Stimulated activated naive CD8-positive, alpha-beta T cell treated with anti-CD3 and anti-CD28 coated beads, Interleukin-15, amount 100 ng/mL, for 72 hours (primary cell): ENCODE results near the gene TMEM88.
A peak's percentile ranks its signal among the peaks of the same experiment; 100 is the strongest.

Experiments
- ATAC-seq: fragments of 150-1000 bp; cut with Tn5 transposase; 2 replicates; pipeline ENCODE4 v1.10.0; 2021; ENCODE audit warnings: mild to moderate bottlenecking, moderate library complexity
- DNase-seq, 2 donors: peaks; one replicate each; pipeline ENCODE4 v3.0.0; 2021 to 2022
- H3K27ac Mint-ChIP-seq, 2 donors: one replicate each; pipeline ENCODE4 v1.8.0; 2022; ENCODE audit warnings: mild to moderate bottlenecking in 2 of 2, mixed read lengths in 2 of 2, moderate library complexity in 2 of 2
- H3K27me3 Mint-ChIP-seq: one replicate; pipeline ENCODE4 v1.8.0; 2022; ENCODE audit warnings: mixed read lengths
- H3K4me1 Mint-ChIP-seq: one replicate; pipeline ENCODE4 v1.8.0; 2022; ENCODE audit warnings: mild to moderate bottlenecking, mixed read lengths
- H3K4me3 Mint-ChIP-seq, 2 donors: one replicate each; pipeline ENCODE4 v1.8.0; 2022; ENCODE audit warnings: mild to moderate bottlenecking in 2 of 2, mixed read lengths in 2 of 2, moderate library complexity in 1 of 2
- H3K9me3 Mint-ChIP-seq, 2 donors: one replicate each; pipeline ENCODE4 v1.8.0; 2022; ENCODE audit warnings: mixed read lengths in 2 of 2

The TMEM88 gene

DNA sequence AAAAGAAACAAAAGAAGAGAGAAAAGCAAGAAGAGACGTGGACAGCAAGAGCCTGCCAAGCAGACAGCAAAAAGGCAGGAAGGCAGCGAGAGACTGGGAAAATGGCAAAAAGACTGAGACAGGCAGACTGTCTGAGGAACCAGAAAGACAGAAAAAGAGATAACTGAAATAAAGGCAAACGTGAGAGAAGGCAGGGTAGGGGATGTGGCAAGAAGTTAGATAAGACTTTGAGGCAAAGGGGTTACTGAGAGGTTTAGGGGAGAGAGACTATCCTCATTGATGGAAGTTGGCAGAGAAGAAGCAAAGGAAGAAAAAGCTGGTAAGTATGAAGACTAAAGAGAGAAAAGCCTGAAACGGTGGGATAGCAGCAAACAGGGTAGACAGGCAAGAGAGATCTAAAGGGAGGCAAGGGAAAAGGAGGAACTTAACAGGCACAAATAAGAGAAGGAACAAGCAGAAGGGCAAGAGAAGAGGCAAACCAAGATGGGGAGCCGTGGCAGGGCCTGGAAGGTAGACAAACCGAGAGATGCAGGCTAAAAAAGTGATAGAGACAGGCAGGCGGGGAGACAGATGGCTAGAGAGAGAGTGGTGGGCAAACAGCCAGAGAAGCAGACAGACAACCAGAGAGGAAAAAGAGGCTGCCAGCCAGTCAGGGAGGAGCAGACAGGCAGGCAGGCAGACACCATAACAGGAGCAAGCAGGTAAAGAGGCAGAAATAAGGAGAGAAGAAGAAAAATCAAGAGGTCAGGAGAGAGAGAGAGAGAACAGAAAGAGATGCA is 26.6 kb downstream of the TMEM88 start:
- no peaks in the 10 kb centered on the region for H3K9me3 Mint-ChIP-seq
- H3K4me1 Mint-ChIP-seq: peaks cover 6% of the 10 kb centered on the region
- no peak overlapping the region for H3K27ac Mint-ChIP-seq
- ATAC-seq (no peak), DNase-seq (no peak)
- H3K4me3 Mint-ChIP-seq: no peak overlapping the region
- H3K27me3 Mint-ChIP-seq: no peaks in the 10 kb centered on the region

DNA sequence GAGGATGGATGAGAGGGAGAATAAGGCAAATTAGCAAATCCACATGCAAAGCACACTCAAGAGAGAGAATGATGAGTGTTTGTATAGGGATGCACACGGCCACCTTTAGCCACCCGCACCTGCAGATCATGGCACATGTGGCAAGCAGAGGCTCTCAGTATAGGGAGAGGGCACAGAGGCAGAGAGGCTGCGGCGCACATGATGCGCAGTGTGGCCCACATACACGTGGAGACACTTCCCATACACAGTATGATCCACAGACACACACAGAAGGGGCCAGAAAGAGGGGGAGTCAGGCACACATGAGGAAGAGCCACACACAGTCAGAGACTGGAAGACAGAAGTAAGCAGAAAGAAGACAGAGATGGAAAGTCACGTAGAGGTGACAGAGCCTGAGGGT is 27.2 kb downstream of the TMEM88 start:
- Mint-ChIP-seq H3K4me3 (no peak overlapping the region), H3K9me3 (no peaks in the 10 kb centered on the region), H3K27ac (no peak overlapping the region), H3K27me3 (no peaks in the 10 kb centered on the region), H3K4me1 (peaks cover 7% of the 10 kb centered on the region)
- no peak for DNase-seq
- ATAC-seq: no peak

DNA sequence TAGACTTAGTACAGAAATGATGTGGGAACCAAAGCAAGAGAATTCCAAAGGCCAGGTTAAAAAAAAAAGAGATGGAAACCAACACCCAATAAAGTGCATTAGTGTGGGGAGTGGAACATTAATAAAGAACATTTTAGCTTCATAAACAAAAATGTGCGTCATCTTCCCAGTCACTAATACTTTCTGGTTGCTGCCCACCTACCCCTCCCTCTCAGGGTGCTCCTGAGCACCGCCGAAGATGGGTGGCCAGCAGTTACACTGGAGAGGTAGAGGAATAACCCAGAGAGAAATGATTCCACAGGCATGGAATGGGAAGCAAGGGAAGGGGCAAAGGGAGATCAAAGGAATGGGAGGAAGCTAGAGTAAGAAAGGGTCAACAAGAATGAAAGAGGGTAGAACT is 27.8 kb downstream of the TMEM88 start:
- Mint-ChIP-seq H3K27ac (no peak overlapping the region), H3K4me3 (no peak overlapping the region)
- no peak for DNase-seq

DNA sequence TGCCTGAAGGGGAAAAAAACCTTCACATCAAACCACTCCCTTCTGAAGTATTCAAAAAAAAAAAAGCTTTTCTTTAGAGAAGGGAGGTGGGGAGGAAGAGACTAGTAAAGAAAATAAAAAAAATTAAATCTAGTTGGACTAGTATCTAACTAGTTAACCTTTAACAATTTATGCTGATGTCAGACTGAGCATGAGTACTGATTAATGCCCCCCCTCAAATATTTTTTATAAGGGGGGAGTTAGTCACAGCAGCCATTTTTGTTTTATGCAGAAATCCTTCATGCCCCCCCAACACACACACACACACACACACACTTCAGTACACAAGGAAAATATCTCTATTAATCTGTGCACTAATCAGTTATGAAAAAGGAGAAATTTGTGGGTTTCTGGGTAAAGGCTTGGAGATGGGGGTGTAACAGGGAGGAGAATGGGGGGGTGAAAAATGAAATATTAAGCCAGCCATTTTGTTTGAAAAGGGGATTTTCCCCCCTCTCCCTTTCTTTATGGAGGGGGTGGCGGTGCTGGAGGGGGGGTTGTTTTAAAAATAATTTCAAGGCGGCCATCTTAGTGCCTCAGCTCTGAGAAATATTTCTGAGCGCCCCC is 29.0 kb downstream of the TMEM88 start:
- no peaks in the 10 kb centered on the region for H3K27me3 Mint-ChIP-seq
- DNase-seq (peak; percentile 25 to 38), ATAC-seq (no peak)
- peak overlapping the region; percentile 68 to 77 for H3K27ac Mint-ChIP-seq
- H3K4me1 Mint-ChIP-seq: peaks cover 7% of the 10 kb centered on the region
- H3K4me3 Mint-ChIP-seq: peak overlapping the region in 1 of 2 donors; percentile 47
- no peaks in the 10 kb centered on the region for H3K9me3 Mint-ChIP-seq

More for the DNA sequence above, 27.8 kb downstream of the TMEM88 start:
- Mint-ChIP-seq H3K9me3 (no peaks in the 10 kb centered on the region), H3K27me3 (no peaks in the 10 kb centered on the region), H3K4me1 (peaks cover 7% of the 10 kb centered on the region)
- no peak for ATAC-seq

DNA sequence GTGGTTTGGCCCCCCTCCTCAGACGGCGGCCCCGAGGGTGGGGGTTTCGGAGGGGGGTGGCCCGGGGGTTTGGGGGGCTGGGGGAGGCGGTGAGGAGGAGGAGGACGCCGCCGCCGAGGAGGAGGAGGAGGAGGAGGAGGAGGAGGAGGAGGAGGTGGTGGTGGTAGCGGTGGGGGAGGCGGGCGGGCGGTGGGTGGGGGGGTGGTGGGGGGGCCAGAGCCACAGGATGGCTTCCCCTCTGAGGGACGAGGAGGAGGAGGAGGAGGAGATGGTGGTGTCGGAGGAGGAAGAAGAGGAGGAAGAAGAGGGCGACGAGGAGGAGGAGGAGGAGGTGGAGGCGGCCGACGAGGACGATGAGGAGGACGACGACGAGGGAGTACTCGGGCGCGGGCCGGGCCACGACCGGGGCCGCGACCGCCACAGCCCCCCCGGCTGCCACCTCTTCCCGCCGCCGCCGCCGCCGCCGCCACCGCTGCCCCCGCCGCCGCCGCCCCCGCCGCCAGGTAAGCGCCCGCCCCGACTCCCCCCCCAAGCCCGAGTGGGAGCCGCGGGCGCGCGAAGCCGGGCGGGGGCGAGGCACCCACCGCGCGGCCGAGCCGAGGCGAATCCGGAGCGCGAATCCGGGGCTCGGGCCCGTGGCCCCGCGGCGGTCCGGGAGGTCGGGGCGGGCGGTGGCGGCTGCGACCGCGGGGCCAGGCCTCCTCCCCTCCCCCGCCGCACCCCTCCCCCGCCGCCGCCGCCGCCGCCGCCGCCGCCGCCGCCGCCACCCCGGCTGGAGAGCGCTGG is 29.9 kb downstream of the TMEM88 start:
- Mint-ChIP-seq H3K4me3 (peak overlapping the region; percentile 72 to 75), H3K4me1 (peaks cover 7% of the 10 kb centered on the region), H3K27ac (peak overlapping the region; percentile 88 to 92), H3K9me3 (no peaks in the 10 kb centered on the region), H3K27me3 (no peaks in the 10 kb centered on the region)
- ATAC-seq: no peak
- peak; percentile 32 to 36 for DNase-seq

DNA sequence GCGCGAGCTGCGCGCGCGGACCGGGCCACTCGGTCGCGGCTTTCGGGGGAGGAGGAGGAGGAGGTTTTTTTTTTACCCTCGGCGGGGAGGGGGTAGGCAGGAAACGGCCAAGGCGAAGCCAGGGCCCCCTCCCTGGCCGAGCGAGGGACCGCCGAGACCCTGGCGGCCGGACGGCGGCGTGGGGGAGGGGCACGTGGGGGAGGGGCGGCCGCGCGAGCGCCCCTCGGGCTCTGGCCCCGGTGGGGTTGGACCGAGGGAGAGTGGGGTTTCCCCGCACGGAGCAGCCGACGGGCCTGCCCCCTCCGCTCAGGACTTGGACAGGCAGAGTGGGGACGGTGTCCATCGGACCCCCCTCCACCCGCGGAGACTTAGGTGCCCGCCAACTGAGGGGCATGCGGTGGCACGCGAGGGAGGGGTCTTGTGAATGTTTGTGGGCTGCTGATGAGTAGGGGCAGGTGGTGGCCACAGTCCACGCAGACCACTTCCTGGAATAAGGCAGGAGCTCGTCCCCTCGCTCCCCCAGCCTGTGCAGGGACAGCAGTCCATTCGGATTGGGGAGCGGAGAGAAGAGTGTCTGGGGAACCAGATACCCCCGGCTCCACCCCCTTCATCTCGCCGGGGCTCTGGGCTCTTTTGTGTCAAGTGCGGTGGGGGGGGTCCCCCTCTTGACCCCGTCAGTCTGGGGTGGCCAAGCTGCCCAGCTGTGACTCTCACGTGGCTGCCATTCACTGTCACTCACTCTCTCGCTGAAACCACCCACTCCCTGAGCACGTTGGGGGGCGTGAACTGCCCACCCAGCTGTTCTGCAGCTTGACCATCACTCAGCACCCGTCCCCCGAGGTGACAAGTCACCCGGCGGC is 30.7 kb downstream of the TMEM88 start:
- H3K4me3 Mint-ChIP-seq: peak overlapping the region in 1 of 2 donors; percentile 52
- H3K4me1 Mint-ChIP-seq: peaks cover 12% of the 10 kb centered on the region
- H3K27ac Mint-ChIP-seq: peak overlapping the region in 1 of 2 donors; percentile 65
- H3K9me3 Mint-ChIP-seq: no peaks in the 10 kb centered on the region
- DNase-seq (peak; percentile 67 to 72), ATAC-seq (peak; percentile 42)
- no peaks in the 10 kb centered on the region for H3K27me3 Mint-ChIP-seq

DNA sequence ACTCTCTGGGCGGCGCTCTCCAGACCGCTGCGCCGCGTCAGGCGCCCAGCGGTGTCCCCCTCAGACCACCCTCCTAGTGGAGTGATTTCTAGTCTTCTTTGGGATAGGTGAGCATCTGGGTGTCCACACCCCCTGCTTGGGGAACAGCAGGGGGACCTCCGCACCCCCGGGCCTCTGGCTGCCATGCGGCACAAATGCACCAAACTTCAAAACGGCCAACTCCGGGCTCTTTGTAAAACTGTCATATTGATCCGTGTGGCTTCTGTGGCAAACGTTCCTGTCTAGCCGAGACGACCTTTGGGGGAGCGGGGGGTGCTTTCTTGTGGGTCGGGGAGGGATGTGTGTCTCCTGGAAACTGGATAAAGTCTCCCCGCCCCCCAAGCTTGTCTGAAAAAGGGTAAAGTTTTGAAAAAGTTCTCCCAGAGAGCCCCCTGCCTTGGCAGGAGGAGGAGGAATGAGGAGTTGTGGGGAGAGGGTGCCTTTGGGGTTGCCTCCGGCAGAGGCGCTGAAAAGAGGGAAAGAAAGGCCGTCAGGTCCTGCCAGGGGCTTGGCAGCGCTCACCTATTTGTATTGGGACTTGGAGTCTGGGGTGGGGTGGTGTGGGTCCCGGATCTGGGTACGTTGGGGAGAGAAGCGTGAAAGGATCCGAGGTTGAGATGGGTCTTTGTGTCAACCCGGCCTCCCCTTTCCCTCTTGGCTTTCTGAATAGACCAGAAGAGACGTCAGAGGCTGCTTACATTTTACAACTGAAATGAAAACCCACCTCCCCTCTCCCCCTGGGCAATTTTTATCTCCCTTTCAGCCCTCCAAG is 31.6 kb downstream of the TMEM88 start:
- H3K27ac Mint-ChIP-seq: no peak overlapping the region
- no peaks in the 10 kb centered on the region for H3K27me3 Mint-ChIP-seq
- H3K4me3 Mint-ChIP-seq: no peak overlapping the region
- H3K4me1 Mint-ChIP-seq: peaks cover 13% of the 10 kb centered on the region
- DNase-seq (peak; percentile 57 to 61), ATAC-seq (peak; percentile 42)
- H3K9me3 Mint-ChIP-seq: no peaks in the 10 kb centered on the region

DNA sequence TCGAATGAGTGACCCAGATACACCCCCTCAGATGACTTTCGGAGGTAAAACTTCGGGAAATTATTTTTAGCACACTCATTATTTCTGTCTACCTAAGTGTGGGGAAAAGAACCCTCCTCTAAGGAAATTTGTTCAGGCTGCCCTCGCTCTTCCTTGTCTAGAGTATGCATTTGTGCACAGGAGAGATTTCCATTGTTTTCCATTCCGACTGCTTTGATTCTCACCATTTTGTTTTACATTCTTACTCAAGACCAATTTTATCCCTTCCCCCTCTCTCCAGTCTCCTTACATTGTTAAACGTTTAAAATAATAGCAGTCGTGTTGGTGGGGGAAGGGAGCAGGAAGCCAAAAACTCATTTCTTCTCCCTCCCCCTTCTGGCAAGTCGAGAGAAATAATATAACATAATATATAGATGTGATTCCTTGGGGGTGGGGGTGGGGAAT is 32.2 kb downstream of the TMEM88 start:
- DNase-seq: no peak
- ATAC-seq: no peak
- H3K27ac Mint-ChIP-seq: no peak overlapping the region
- H3K4me1 Mint-ChIP-seq: peaks cover 13% of the 10 kb centered on the region
- H3K4me3 Mint-ChIP-seq: no peak overlapping the region
- H3K9me3 Mint-ChIP-seq: no peaks in the 10 kb centered on the region
- H3K27me3 Mint-ChIP-seq: no peaks in the 10 kb centered on the region

DNA sequence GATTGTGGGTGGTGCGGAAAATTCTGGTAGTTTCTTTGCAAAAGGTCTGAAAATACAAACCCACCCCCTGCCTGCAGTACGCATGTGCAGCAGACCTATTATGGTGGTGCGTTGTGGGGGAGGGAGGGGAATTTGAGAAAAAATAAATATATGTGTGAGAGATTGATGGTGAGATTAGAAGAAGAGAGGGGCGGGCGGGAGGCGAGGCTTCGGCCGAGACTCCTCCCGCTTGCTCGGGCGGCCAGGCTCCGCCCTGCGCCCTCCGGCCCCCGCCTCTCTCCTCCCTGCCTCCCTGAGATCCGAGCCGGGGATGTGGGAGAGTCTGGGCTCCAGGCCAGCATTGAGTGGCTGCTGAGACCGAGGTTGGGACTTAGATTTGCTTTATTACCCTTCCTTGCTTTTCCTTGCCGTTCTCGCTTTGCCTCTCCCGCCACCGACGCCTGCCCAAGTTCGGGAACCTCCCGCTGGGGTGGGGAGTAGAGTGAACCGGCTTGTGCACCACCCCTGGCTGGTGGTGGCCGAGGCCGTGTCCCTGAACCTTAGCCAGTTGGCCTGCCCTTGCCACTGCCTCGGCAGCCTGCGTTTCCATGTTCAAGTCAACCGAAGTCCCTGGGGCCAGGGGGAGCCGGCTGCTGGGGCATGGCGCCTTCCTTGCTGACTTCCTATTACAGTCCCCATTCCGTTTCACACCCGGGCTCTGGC is 32.8 kb downstream of the TMEM88 start:
- Mint-ChIP-seq H3K27me3 (no peaks in the 10 kb centered on the region), H3K4me1 (peaks cover 13% of the 10 kb centered on the region), H3K9me3 (no peaks in the 10 kb centered on the region), H3K4me3 (no peak overlapping the region), H3K27ac (no peak overlapping the region)
- DNase-seq (peak; percentile 86 to 92), ATAC-seq (peak; percentile 71)

DNA sequence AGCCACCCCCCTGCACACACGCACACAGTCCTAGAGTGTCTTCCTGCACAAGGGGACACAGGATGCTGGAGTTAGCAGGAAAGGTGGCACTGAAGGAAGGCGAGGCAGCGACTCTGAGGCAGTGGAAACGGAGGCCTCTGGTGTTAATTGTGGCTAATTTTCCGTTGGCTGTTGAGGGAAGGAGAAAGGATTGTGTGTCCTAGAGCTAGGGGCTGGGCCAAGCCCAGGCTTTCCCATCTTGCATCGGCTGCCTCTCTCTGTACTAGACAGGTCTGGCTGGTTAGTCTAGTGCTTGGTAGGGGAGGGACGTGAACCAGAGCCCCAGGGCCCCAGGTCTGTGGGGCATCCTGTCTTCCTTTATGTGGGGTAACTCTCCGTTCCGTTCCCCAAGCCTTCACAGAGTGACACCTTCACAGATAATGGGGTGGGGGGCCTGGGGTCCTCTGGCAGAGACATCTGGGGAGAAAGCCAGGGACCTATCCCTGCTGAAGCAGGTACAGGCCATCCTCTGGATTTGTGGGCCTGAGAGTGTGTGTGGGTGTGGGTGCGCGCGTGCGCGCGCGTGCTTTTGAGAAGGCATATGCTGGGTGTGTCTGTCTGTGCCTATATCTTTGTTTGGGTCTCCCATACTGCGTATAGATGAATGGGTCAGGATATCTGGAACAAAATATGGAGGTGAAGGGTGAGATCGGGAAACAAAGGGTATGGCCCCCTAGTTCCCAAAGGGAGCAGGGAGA is 33.5 kb downstream of the TMEM88 start, which contains the start of gene CHD3:
CHD3 (plus strand) TSS at position 606 of the 737 bp plus-strand sequence. CDS start 212 bp downstream, outside the sequence.
- Mint-ChIP-seq H3K27ac (no peak within 1 kb of the TSS), H3K4me3 (peak within 1 kb of the TSS in 1 of 2 donors; percentile 24), H3K27me3 (no peaks in the 10 kb centered on the region), H3K9me3 (no peaks in the 10 kb centered on the region), H3K4me1 (peaks cover 13% of the 10 kb centered on the region)
- DNase-seq (peak; percentile 48 to 60), ATAC-seq (peak; percentile 27)

DNA sequence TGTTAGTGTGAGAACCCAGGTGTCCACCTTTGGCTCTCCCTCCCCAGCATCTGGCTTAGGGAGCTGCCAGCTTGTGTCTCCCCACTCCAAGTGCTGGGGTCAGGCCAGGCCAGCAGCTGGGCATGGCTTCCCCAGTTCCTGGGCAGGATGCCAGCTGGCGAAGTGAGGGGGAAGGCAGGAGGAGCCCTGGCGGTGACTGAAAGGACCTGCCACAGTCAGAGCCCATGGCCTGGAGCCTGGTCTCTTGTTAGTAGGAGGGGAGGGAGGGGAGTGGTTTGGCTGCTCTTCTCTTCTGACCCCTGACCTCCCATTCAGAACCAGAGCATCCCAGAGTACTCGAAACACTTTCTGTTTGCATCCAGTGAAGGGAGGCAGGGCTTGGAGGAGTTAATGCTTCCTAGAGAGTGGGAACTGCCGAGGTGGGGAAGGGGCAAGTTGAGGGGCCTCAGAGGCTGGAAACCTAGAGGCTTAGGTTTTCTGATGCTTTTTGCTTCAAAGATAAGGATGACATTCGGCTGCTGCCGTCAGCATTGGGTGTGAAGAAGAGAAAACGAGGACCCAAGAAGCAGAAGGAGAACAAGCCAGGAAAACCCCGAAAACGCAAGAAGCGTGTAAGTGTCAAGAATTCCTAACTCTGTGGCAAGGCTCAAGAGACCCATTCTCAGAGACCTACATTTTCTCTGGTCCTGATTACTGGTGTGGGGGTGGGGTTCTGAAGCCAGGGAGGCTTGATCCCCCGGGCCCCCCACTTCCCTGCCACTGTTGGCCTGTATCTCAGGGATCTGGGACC is 34.5 kb downstream of the TMEM88 start:
- DNase-seq (peak in 1 of 2 donors; percentile 45), ATAC-seq (no peak)
- Mint-ChIP-seq H3K9me3 (no peaks in the 10 kb centered on the region), H3K4me3 (peak overlapping the region in 1 of 2 donors; percentile 24), H3K27ac (no peak overlapping the region), H3K27me3 (no peaks in the 10 kb centered on the region), H3K4me1 (peaks cover 22% of the 10 kb centered on the region)

DNA sequence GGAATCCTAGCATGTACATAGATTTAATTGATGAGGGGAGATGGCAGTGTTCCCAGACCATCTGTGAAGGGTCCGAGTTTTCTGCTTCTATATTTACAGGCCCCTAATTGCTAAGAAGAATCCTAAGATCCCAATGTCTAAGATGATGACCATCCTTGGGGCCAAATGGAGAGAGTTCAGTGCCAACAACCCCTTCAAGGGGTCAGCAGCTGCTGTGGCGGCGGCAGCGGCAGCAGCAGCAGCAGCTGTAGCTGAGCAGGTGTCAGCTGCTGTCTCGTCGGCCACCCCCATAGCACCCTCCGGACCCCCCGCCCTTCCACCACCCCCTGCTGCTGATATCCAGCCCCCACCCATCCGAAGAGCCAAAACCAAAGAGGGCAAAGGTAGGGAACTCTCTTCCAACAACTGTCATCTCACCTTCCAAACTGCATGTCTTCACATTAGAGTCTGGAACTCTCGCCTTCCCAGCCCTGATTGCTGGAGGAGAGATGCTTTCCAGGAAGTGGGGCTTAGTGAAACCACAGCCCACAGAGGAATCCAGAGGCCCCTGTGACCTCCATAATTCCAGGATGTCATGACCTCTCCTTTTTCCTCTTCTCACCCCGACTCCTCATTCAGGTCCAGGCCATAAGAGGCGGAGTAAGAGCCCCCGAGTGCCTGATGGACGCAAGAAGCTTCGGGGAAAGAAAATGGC is 38.5 kb downstream of the TMEM88 start:
- DNase-seq: no peak
- H3K4me1 Mint-ChIP-seq: peaks cover 39% of the 10 kb centered on the region
- H3K27ac Mint-ChIP-seq: peak overlapping the region in 1 of 2 donors; percentile 20
- H3K27me3 Mint-ChIP-seq: no peaks in the 10 kb centered on the region
- no peak overlapping the region for H3K4me3 Mint-ChIP-seq
- no peak for ATAC-seq
- no peaks in the 10 kb centered on the region for H3K9me3 Mint-ChIP-seq
